Gastroesophageal sphincter (tissue), 4 donors: ENCODE measurements around the gene CLCN2. TPM values are rescaled to one million over a fixed set of nuclear protein-coding genes. Genes with fewer than 3 reads are reported as not detected.

Experiments used
- small RNA-seq, 4 donors: library from RNA; depleted of rRNA; stranded (forward); fragments of <200 nt; gene quantifications; one replicate each; pipeline ENCODE3, GENCODE V24; 2016
- total RNA-seq, 4 donors: library from RNA; depleted of rRNA; stranded (reverse); fragments of >200 nt; gene quantifications; one replicate each; pipeline ENCODE4 v1.1.0, GENCODE V29; 2016

CLCN2 gene
- total RNA-seq, 4 donors from 2014 or later: 2.0 to 6.8 (median 2.3) TPM

Small RNA genes lying within 50 kb of the gene (small RNA-seq; reads per million reads assigned to genes)
- gene SNORD66: 2,694 to 3,838 (median 3,059) reads per million in 4 donors

Other genes starting within 250 kb of the CLCN2 start
- gene EIF2B5, start 226.2 kb downstream of the CLCN2 start, total RNA-seq: 10 to 100 TPM; 36.2 to 49.2 (median 44.3) TPM
- gene DVL3, start 206.2 kb downstream of the CLCN2 start, total RNA-seq: 100 to 1,000 TPM in 1 of 4 donors, 10 to 100 TPM in 3; 56.8 to 117 (median 66.4) TPM
- gene AP2M1, start 186.8 kb downstream of the CLCN2 start, total RNA-seq: 100 to 1,000 TPM; 234 to 322 (median 288) TPM
- 10 to 100 TPM; 31.8 to 54.9 (median 39.5) TPM for gene ABCF3, start 175.4 kb downstream of the CLCN2 start, total RNA-seq
- under 1 TPM in 2 of 4 donors, not detected in 2; 0.10 to 0.54 TPM for gene VWA5B2, start 132.0 kb downstream of the CLCN2 start, total RNA-seq
- 10 to 100 TPM; 30.0 to 62.6 (median 38.6) TPM for gene ALG3, start 112.6 kb downstream of the CLCN2 start, total RNA-seq
- 1 to 10 TPM; 1.4 to 3.8 (median 2.2) TPM for gene EEF1AKMT4, start 111.9 kb downstream of the CLCN2 start, total RNA-seq
- gene CAMK2N2, start 100.1 kb downstream of the CLCN2 start, total RNA-seq: not detected
- gene ECE2, start 85.6 kb downstream of the CLCN2 start, total RNA-seq: under 1 TPM; 0.12 to 0.67 (median 0.52) TPM
- 100 to 1,000 TPM; 225 to 365 (median 273) TPM for gene PSMD2, start 62.4 kb downstream of the CLCN2 start, total RNA-seq
- 100 to 1,000 TPM; 233 to 431 (median 300) TPM for gene EIF4G1, start 47.0 kb downstream of the CLCN2 start, total RNA-seq
- 10 to 100 TPM; 53.9 to 71.4 (median 65.3) TPM for gene FAM131A, start 24.0 kb downstream of the CLCN2 start, total RNA-seq
- gene POLR2H, start 105 bp upstream of the CLCN2 start, total RNA-seq: 10 to 100 TPM; 32.8 to 54.1 (median 40.9) TPM
- under 1 TPM in 2 of 4 donors, not detected in 2; 0.31 to 0.94 TPM for gene THPO, start 16.6 kb upstream of the CLCN2 start, total RNA-seq
- gene CHRD, start 18.4 kb upstream of the CLCN2 start, total RNA-seq: 10 to 100 TPM in 3 of 4 donors, 1 to 10 TPM in 1; 8.2 to 27.4 (median 16.5) TPM
- 10 to 100 TPM in 1 of 4 donors, 1 to 10 TPM in 3; 3.1 to 10.6 (median 4.6) TPM for gene EPHB3, start 200.2 kb upstream of the CLCN2 start, total RNA-seq